ENCODE data around the gene LMO3.
A peak's percentile ranks its signal among the peaks of the same experiment; 100 is the strongest.

LMO3 gene

GRCh38 chr12:16606117-16606200, at the start of gene LMO3:
Gene LMO3, minus strand, starts transcription at chr12:16606162. Its CDS starts 5,302 bp downstream, at chr12:16600860.
- no peaks in the 10 kb centered on the region for H3K9me3 ChIP-seq (ENCODE audit: control insufficient read depth, insufficient read depth, low read length)
- H3K4me3 ChIP-seq (ENCODE audit: low read depth, low read length): peak within 1 kb of the TSS; percentile 72
- H3K9ac ChIP-seq (ENCODE audit: low read depth, low read length): peak within 1 kb of the TSS; percentile 16; the same call in 1 of the 2 replicates
- H3K27me3 ChIP-seq (ENCODE audit: control insufficient read depth, insufficient read depth, low read length): peaks cover 74% of the 10 kb centered on the region
- H3K27ac ChIP-seq (ENCODE audit: low read depth, low read length): peak within 1 kb of the TSS; percentile 10
- H3K36me3 ChIP-seq (ENCODE audit: control insufficient read depth, insufficient read depth, low read length): no peaks in the 10 kb centered on the region
- peaks cover 57% of the 10 kb centered on the region for H3K4me1 ChIP-seq (ENCODE audit: control insufficient read depth, insufficient read depth, low read length)

- H3K4me3 ChIP-seq (ENCODE audit: low read depth, low read length): no peak overlapping the region
- no peaks in the 10 kb centered on the region for H3K27me3 ChIP-seq (ENCODE audit: control insufficient read depth, insufficient read depth, low read length)
- H3K36me3 ChIP-seq (ENCODE audit: control insufficient read depth, insufficient read depth, low read length): no peaks in the 10 kb centered on the region
- no peaks in the 10 kb centered on the region for H3K4me1 ChIP-seq (ENCODE audit: control insufficient read depth, insufficient read depth, low read length)
- H3K9ac ChIP-seq (ENCODE audit: low read depth, low read length): no peak overlapping the region
- no peaks in the 10 kb centered on the region for H3K9me3 ChIP-seq (ENCODE audit: control insufficient read depth, insufficient read depth, low read length)
- H3K27ac ChIP-seq (ENCODE audit: low read depth, low read length): no peak overlapping the region
These were observed 30.6 kb upstream of the LMO3 start for GRCh38 chr12:16636435-16637055.

- Histone ChIP-seq H3K36me3 (ENCODE audit: control insufficient read depth, insufficient read depth, low read length) (no peaks in the 10 kb centered on the region), H3K27ac (ENCODE audit: low read depth, low read length) (no peak overlapping the region), H3K9ac (ENCODE audit: low read depth, low read length) (no peak overlapping the region), H3K4me1 (ENCODE audit: control insufficient read depth, insufficient read depth, low read length) (no peaks in the 10 kb centered on the region), H3K9me3 (ENCODE audit: control insufficient read depth, insufficient read depth, low read length) (no peaks in the 10 kb centered on the region), H3K4me3 (ENCODE audit: low read depth, low read length) (no peak overlapping the region), H3K27me3 (ENCODE audit: control insufficient read depth, insufficient read depth, low read length) (no peaks in the 10 kb centered on the region)
These were observed 28.8 kb upstream of the LMO3 start for GRCh38 chr12:16634786-16635185.

- no peak overlapping the region for H3K9ac ChIP-seq (ENCODE audit: low read depth, low read length)
- H3K36me3 ChIP-seq (ENCODE audit: control insufficient read depth, insufficient read depth, low read length): no peaks in the 10 kb centered on the region
- no peaks in the 10 kb centered on the region for H3K27me3 ChIP-seq (ENCODE audit: control insufficient read depth, insufficient read depth, low read length)
- H3K9me3 ChIP-seq (ENCODE audit: control insufficient read depth, insufficient read depth, low read length): no peaks in the 10 kb centered on the region
- no peak overlapping the region for H3K27ac ChIP-seq (ENCODE audit: low read depth, low read length)
- H3K4me3 ChIP-seq (ENCODE audit: low read depth, low read length): no peak overlapping the region
- no peaks in the 10 kb centered on the region for H3K4me1 ChIP-seq (ENCODE audit: control insufficient read depth, insufficient read depth, low read length)
These were observed 21.0 kb upstream of the LMO3 start for GRCh38 chr12:16626991-16627390.

GRCh38 chr12:16622338-16622737, 16.4 kb upstream of the LMO3 start:
- Histone ChIP-seq H3K36me3 (ENCODE audit: control insufficient read depth, insufficient read depth, low read length) (no peaks in the 10 kb centered on the region), H3K27ac (ENCODE audit: low read depth, low read length) (no peak overlapping the region), H3K9ac (ENCODE audit: low read depth, low read length) (no peak overlapping the region), H3K9me3 (ENCODE audit: control insufficient read depth, insufficient read depth, low read length) (no peaks in the 10 kb centered on the region), H3K4me1 (ENCODE audit: control insufficient read depth, insufficient read depth, low read length) (no peaks in the 10 kb centered on the region), H3K4me3 (ENCODE audit: low read depth, low read length) (no peak overlapping the region), H3K27me3 (ENCODE audit: control insufficient read depth, insufficient read depth, low read length) (no peaks in the 10 kb centered on the region)

GRCh38 chr12:16619537-16619936, 13.6 kb upstream of the LMO3 start:
- no peaks in the 10 kb centered on the region for H3K36me3 ChIP-seq (ENCODE audit: control insufficient read depth, insufficient read depth, low read length)
- H3K4me1 ChIP-seq (ENCODE audit: control insufficient read depth, insufficient read depth, low read length): no peaks in the 10 kb centered on the region
- H3K27ac ChIP-seq (ENCODE audit: low read depth, low read length): no peak overlapping the region
- no peaks in the 10 kb centered on the region for H3K27me3 ChIP-seq (ENCODE audit: control insufficient read depth, insufficient read depth, low read length)
- H3K9ac ChIP-seq (ENCODE audit: low read depth, low read length): no peak overlapping the region
- H3K4me3 ChIP-seq (ENCODE audit: low read depth, low read length): no peak overlapping the region
- H3K9me3 ChIP-seq (ENCODE audit: control insufficient read depth, insufficient read depth, low read length): no peaks in the 10 kb centered on the region

GRCh38 chr12:16618256-16618655, 12.3 kb upstream of the LMO3 start:
- Histone ChIP-seq H3K27me3 (ENCODE audit: control insufficient read depth, insufficient read depth, low read length) (no peaks in the 10 kb centered on the region), H3K36me3 (ENCODE audit: control insufficient read depth, insufficient read depth, low read length) (no peaks in the 10 kb centered on the region), H3K9me3 (ENCODE audit: control insufficient read depth, insufficient read depth, low read length) (no peaks in the 10 kb centered on the region), H3K9ac (ENCODE audit: low read depth, low read length) (no peak overlapping the region), H3K4me3 (ENCODE audit: low read depth, low read length) (no peak overlapping the region), H3K4me1 (ENCODE audit: control insufficient read depth, insufficient read depth, low read length) (0 out of 2 replicates have a peak, but pooled peaks cover 2% of the 10 kb centered on the region), H3K27ac (ENCODE audit: low read depth, low read length) (no peak overlapping the region)

- Histone ChIP-seq H3K9ac (ENCODE audit: low read depth, low read length) (no peak overlapping the region), H3K4me1 (ENCODE audit: control insufficient read depth, insufficient read depth, low read length) (peaks cover 52% of the 10 kb centered on the region), H3K27me3 (ENCODE audit: control insufficient read depth, insufficient read depth, low read length) (peaks cover 23% of the 10 kb centered on the region), H3K4me3 (ENCODE audit: low read depth, low read length) (no peak overlapping the region), H3K9me3 (ENCODE audit: control insufficient read depth, insufficient read depth, low read length) (no peaks in the 10 kb centered on the region), H3K27ac (ENCODE audit: low read depth, low read length) (no peak overlapping the region), H3K36me3 (ENCODE audit: control insufficient read depth, insufficient read depth, low read length) (no peaks in the 10 kb centered on the region)
These were observed 7.2 kb upstream of the LMO3 start for GRCh38 chr12:16613199-16613598.

GRCh38 chr12:16612647-16613046, 6.7 kb upstream of the LMO3 start:
- H3K27ac ChIP-seq (ENCODE audit: low read depth, low read length): no peak overlapping the region
- H3K4me3 ChIP-seq (ENCODE audit: low read depth, low read length): no peak overlapping the region
- H3K4me1 ChIP-seq (ENCODE audit: control insufficient read depth, insufficient read depth, low read length): peaks cover 56% of the 10 kb centered on the region
- H3K36me3 ChIP-seq (ENCODE audit: control insufficient read depth, insufficient read depth, low read length): no peaks in the 10 kb centered on the region
- H3K9me3 ChIP-seq (ENCODE audit: control insufficient read depth, insufficient read depth, low read length): no peaks in the 10 kb centered on the region
- no peak overlapping the region for H3K9ac ChIP-seq (ENCODE audit: low read depth, low read length)
- peaks cover 29% of the 10 kb centered on the region for H3K27me3 ChIP-seq (ENCODE audit: control insufficient read depth, insufficient read depth, low read length)

- Histone ChIP-seq H3K4me1 (ENCODE audit: control insufficient read depth, insufficient read depth, low read length) (peaks cover 62% of the 10 kb centered on the region), H3K9ac (ENCODE audit: low read depth, low read length) (no peak overlapping the region), H3K27ac (ENCODE audit: low read depth, low read length) (no peak overlapping the region), H3K27me3 (ENCODE audit: control insufficient read depth, insufficient read depth, low read length) (peaks cover 44% of the 10 kb centered on the region), H3K9me3 (ENCODE audit: control insufficient read depth, insufficient read depth, low read length) (no peaks in the 10 kb centered on the region), H3K4me3 (ENCODE audit: low read depth, low read length) (peak overlapping the region; percentile 44; the same call in 1 of the 2 replicates), H3K36me3 (ENCODE audit: control insufficient read depth, insufficient read depth, low read length) (no peaks in the 10 kb centered on the region)
These were observed 5.2 kb upstream of the LMO3 start for GRCh38 chr12:16611146-16611545.

- H3K36me3 ChIP-seq (ENCODE audit: control insufficient read depth, insufficient read depth, low read length): no peaks in the 10 kb centered on the region
- H3K27me3 ChIP-seq (ENCODE audit: control insufficient read depth, insufficient read depth, low read length): peaks cover 48% of the 10 kb centered on the region
- H3K9me3 ChIP-seq (ENCODE audit: control insufficient read depth, insufficient read depth, low read length): no peaks in the 10 kb centered on the region
- peak overlapping the region; percentile 34 for H3K27ac ChIP-seq (ENCODE audit: low read depth, low read length)
- peaks cover 62% of the 10 kb centered on the region for H3K4me1 ChIP-seq (ENCODE audit: control insufficient read depth, insufficient read depth, low read length)
- H3K9ac ChIP-seq (ENCODE audit: low read depth, low read length): no peak overlapping the region
- peak overlapping the region; percentile 44 for H3K4me3 ChIP-seq (ENCODE audit: low read depth, low read length)
These were observed 4.8 kb upstream of the LMO3 start for GRCh38 chr12:16610743-16611142.

Measured in HUES48 (cell line).